HEK293 (cell line): ENCODE data around the gene CEND1.

Source experiments
- KLF8 ChIP-seq: fragments of 450-650 bp; formaldehyde crosslinking; IDR thresholded peaks from 2 replicates; pipeline ENCODE4 v1.5.1; 2016; ENCODE audit warnings: missing biosample characterization, missing genetic modification characterization
- ZNF114 ChIP-seq: fragments of 450-650 bp; formaldehyde crosslinking; IDR thresholded peaks from 2 replicates; pipeline ENCODE4 v1.5.0; 2017; ENCODE audit warnings: missing biosample characterization, missing genetic modification characterization
- ZNF529 ChIP-seq: fragments of 450-650 bp; formaldehyde crosslinking; IDR thresholded peaks from 2 replicates; pipeline ENCODE4 v1.5.1; 2017; ENCODE audit warnings: missing genetic modification characterization, missing biosample characterization; ENCODE audit not compliant: insufficient replicate concordance

GRCh38 chr11:771617-772204, 18.2 kb downstream of the CEND1 start:
- TF ChIP-seq ZNF529 (tag by site-specific recombination) (no peak), KLF8 (tag by site-specific recombination) (no peak), ZNF114 (no peak)
